Measurements from ENCODE around the gene BANP. TPM values are rescaled to one million over a fixed set of nuclear protein-coding genes. Genes with fewer than 3 reads are reported as not detected.
A peak's percentile ranks its signal among the peaks of the same experiment; 100 is the strongest.
"Not testable (repeated sequence)": the region's sequence is repeated elsewhere in the genome, so short reads cannot be mapped to it uniquely, and the experiment has no call there.

BANP gene
- total RNA-seq, 2 donors from 2014 or later = 13.9 to 16.7 TPM

DNA sequence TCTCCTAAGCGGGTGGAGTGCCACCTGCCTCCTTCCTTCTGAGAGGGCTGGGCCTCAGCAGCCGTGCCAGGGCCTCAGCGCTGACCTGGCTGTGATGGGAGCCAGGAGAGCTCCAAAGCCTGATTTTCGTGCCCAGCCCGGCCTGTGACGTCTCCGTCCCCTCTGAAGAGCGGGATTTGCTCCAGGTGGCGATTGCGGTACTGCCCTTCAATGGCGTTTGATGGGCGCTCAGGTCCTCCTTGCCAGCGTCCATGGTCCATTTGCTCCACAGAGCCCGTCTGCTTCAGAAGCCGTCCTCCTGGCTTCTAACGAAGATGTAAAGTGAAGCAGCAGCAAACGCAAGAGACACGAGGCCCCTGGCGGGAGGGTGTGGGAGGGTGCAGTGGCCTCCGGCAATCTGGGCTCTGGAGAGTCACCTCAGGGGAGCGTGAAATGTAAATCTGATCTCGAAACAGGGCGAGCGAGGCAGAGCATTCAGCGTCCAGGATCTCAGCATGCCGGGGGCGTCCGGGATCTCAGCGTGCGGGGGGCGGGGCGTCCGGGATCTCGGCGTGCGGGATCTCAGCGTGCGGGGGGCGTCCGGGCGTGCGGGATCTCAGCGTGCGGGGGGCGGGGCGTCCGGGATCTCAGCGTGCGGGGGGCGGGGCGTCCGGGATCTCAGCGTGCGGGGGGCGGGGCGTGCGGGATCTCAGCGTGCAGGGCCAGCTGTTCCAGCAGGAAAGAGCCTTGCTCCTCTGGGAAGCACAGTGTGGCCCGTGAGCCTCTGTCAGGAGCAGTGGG lies 68.0 kb downstream of the BANP start:
- ATAC-seq; intact Hi-C loops (cut with DNase I); DNase-seq: not testable (repeated sequence)

DNA sequence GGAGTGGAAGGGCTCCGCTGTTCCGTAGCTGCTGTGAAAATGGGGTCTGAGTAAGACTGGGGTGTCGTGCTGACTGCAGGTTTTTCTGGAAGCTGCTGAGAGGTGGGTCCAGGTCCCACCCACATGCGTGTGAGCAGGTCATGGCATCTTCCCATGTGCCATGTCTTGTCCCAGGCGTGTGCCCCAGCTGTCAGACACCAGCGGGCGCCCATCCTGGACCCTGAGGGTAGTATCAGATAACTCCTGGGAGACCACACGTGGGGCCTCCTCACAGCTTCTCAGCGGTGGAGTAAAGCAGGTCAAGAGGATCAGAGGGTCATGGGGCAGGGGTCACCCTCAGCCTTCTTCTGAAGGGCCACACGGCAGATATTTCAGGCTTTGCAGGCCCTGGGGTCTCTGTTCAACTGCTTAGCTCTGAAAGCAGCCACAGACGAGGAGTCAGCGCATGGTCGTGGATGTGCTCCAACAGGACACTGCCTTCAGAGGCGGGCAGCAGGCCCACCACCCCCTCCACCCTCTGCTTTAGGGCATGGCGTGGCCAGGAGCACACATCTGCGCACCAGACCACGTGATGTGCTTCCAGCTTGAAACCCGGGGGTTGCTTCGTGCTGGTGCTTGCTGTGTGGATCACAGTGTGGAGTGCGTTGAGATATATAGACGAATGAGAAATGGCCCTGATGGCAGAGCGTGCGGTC lies 68.7 kb downstream of the BANP start:
- no peak for ATAC-seq
- intact Hi-C loops (cut with DNase I) = no loop called here
- no peak for DNase-seq

DNA sequence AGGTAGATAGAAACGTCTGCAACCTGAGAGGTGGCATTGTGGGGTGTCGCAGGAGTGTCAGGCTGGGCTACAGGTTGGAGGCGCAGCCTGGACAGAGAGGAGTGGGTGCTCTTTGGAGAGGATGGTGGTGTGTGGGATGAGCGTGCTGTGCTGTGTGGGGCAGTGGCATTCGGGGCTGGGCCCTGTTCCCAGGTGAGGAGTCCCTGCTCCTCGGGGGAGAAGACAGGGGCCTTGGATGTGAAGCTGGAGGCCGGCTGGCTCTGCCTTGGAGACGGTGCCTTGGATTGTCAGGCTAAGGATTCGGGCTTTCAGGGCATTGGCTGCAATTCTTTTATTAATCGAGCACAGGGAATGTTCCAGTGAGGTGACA lies 69.3 kb downstream of the BANP start:
- no peak for DNase-seq
- intact Hi-C loops (cut with DNase I) = no loop called here
- ATAC-seq = no peak

DNA sequence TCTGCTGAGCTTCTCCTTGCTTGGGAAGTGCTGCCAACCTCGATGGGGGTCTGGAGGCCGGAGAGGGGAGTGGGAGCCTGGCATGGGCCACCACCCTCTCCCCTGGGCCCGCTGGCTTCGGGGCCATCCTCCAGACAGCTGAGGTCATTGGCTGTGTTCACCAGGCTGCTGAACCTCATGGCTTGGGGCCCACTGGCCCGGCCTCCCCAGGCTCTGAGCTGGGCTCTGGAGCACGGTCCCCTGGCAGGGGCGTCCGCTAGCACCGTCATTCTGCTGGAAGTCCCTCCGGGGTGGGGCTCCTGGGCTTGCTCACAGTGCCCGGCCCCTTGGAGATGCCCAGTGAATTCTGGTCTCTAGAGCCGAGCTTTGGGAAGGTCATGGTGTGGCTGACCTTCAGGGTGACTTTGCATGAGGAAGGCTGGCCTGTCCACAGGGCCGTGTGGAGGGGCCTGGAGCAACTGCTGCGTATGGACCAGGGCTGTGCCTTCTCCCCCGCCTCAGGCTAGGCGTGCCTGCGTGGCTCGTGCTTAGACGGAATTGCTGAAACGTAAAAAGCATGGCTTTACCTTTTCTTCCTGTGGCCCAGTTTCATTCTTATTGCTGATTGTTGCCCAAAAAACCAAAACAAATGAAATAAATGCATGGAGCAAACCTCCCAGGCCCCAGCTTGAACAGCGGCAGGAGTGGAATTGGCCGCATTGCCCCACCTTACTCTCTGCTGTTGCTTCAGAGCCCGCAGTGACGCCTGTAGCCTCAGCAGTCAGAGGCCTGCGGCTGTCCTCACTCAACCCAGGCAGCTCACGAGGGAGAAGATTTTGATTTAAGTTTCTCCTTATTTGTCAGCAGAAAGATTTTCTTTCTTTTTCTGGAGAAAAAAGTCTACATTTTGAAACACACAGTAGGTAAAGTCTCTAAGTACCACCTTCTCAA lies 70.1 kb downstream of the BANP start:
- ATAC-seq (peak in 1 of 2 donors; percentile 53), DNase-seq (peak; percentile 57)
- intact Hi-C loops (cut with DNase I) = not testable (repeated sequence)

DNA sequence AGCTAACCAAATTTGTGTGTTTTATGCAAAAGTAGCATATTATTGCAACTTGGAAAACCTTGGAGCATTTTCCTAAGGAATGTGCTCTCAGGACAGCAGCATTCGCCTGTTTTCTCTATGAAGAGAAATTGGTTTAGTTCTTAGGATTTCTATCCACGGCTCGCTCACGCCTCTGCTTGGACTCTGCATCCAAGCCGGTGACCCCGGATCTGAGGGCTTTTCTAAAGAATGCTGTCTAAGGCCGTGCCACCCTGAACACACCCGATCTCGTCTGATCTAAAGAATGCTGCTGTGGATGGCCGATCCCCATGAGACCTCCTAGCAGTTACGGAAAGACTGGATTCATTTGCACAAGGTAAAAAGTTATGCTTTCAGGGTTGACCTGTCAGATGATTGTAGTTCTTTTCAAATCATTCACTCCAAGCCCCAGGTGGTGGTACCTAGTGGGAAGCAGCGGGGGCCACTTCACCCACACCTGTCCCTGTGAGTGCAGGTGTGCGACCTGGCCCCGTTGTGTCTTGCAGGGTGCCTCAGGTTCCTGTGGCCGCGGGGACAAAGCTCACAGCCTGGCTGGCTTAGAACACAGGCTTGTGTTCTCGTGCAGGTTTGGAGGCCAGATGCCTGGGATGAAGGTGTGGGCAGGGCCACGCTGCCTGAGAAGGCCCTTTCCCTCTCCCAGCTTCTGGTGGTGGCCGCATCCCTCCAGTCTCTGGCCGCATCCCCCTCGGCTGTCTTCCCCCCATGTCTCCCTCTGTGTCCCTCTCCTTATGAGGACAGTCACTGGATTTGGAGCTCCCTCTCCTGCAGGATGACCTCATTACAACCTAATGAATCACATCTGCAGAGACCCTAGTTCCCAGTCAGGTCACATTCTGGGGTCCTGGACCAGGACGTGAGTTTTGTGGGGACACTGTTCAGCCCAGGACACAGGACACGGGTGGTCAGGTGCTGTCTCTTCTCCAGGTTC lies 71.1 kb downstream of the BANP start:
- intact Hi-C loops (cut with DNase I) = no loop called here
- DNase-seq = no peak
- no peak for ATAC-seq

DNA sequence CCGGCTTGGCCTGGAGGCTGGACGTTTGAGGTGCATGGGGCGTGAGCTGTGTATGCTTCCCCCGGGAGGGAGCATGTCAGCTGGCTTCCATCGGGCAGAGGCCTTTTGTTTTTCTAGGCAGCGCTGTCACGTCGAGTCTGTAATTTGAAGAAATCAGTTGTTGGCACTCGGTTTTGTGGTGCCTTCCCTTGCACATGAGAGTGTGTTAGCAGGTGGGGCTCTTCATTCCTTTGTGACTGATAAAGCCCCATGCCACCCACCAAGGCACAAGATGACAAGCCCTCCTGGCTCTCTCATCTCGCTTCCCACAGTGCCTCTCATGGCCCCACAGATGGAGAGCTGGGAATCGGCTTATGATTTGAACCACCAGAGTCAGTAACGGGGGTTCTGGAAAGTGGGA lies 72.1 kb downstream of the BANP start:
- intact Hi-C loops (cut with DNase I) = no loop called here
- DNase-seq (no peak), ATAC-seq (no peak)

DNA sequence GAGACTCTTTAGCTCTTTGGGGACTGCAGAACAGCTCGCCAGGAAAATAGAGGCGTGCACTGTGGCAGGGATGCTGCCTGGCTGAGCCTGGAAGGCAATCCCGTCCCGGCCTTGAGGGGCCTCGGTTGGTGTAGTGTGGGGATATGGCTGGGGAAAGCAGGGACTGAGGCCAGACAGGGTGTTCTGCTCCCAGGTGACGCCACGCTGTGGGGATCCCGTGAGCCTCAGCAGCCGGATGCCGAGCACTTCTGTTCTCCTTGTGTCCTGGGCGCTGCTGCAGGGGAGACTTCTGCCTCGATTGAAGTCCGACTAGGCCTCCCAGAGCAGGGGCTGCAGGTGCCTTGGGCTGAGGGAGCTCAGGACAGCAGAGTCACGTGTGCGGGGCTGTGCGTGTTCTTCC lies 72.6 kb downstream of the BANP start:
- no peak for DNase-seq
- ATAC-seq = no peak
- intact Hi-C loops (cut with DNase I) = no loop called here

DNA sequence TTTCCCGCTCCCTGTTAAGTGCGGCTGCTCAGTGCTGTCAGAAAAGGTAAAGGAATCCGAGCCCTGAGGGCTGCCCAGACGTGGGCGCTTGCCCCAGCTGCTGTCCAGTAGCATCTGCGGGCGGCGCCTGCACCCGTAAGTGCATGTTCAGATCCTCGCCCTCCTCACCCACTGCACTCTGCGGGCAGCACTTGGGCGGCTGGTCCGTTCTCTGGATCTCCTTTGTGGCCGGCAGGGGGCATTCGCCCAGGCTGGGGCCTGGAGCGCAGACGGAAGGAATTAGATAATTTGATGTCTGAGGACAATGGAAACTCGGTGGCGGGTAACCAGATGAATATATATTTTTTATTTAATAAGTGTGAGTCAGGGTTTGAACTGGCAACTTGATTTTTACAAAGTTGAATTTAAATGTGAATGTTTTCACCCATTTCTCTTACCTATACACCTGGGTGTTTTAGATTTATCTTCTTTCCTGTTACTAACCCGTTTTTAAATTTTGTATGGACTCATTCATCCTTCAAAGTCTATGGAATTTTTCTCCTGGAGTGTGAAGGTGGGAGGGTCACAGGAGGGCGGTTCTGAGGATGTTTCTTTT lies 73.4 kb downstream of the BANP start:
- intact Hi-C loops (cut with DNase I) = not testable (repeated sequence)
- peak; percentile 54 for DNase-seq

DNA sequence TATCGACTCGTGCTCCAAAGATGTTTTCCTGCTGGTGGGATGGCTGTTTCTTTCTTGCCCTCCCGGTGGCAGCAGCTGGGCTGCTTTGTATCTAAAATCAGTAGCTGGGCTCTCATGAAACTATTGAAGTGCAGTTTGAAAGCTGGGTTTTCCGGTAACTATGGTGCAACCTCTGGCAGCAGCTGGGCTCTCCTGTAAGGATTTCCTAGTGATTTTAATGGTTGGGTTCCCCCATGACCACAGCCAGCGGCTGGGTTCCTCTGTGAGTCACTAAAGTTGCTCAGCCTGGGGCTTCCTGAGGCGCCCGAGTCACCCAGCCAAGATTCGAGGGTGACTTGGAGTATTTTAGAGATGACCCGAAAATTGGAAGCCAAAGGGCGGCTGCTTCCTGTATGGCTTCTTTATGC lies 73.9 kb downstream of the BANP start:
- ATAC-seq (peak; percentile 43 to 65), DNase-seq (peak; percentile 76)
- intact Hi-C loops (cut with DNase I) = not testable (repeated sequence)

More for the DNA sequence above, 73.4 kb downstream of the BANP start:
- ATAC-seq = peak in 1 of 2 donors; percentile 52

DNA sequence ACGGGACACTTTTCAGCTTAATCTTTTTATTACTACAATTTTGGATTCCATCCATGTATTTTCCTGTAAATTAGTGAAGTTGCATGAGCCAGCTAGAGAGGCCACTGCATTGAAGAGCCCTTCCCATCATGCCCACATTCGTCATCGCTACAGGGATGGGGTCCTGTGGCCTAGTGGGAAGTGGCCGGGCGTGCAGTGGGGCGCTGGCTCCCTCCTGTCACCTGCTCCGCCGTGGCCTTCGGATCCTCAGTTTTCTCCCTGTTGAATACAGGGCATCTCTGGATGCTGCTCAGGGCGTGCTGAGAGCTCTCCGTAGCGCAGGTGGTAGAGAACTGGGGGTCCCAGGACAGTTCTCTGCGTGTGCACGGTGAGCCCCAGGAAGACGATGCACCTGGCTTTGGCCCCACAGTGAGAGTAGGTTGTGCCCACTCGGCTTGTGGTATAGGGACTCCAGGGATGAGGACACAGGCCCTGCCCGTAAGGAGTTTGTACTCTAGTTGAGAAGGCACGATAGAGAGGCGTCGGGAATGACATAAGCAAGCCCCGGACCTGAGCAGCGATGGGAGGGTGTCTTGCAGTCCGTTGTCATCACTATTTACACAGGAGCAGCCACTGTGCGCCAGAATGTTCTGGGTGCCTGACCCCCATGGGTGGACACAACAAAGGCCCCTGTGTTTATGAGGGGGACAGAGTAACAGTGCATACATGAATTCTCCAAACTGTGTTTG lies 74.8 kb downstream of the BANP start:
- intact Hi-C loops (cut with DNase I); DNase-seq; ATAC-seq: not testable (repeated sequence)

DNA sequence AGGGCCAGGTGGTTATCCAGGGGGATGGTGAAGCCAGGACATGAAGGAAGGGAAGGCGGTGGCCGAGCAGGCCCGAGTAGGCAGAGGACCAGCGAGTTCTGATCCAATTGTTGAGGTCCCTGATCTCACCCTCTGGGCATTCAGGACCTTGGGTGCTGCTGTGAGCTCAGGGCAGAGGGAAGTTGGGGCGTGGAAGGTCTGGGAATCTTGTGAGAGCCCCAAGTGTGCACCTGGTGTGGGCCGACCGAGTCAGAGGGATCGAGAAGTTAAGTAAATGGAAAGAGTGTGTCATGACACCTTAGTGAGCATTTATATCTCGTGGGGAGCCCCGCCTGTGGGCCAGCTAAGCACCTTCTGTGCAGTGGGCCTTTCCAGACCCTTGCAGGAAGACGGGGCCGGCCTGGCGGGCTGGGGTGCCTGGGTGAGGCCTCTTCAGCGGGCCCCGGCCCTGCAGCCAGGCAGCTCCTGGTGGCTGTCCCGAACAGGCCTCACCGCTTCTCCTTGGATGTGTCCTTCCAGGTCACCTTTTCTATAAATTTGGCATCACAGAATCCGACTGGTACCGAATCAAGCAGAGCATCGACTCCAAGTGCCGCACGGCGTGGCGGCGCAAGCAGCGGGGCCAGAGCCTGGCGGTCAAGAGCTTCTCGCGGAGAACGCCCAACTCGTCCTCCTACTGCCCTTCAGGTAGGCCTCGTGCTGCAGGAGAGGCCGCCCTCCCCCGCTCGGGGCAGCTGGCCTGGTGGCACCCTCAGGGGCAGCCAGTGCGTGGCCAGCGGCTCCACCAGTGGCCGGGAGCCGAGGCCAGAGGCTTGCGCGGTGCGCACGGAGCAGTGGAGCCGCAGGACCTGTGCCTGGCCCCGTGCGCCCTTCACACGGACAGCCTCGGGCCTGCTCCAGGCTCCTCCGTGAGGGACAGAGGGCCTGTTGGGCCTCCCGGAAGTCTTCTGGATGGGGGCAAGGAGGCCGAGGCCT lies 76.0 kb downstream of the BANP start:
- DNase-seq (no peak), ATAC-seq (no peak)
- intact Hi-C loops (cut with DNase I) = no loop called here

DNA sequence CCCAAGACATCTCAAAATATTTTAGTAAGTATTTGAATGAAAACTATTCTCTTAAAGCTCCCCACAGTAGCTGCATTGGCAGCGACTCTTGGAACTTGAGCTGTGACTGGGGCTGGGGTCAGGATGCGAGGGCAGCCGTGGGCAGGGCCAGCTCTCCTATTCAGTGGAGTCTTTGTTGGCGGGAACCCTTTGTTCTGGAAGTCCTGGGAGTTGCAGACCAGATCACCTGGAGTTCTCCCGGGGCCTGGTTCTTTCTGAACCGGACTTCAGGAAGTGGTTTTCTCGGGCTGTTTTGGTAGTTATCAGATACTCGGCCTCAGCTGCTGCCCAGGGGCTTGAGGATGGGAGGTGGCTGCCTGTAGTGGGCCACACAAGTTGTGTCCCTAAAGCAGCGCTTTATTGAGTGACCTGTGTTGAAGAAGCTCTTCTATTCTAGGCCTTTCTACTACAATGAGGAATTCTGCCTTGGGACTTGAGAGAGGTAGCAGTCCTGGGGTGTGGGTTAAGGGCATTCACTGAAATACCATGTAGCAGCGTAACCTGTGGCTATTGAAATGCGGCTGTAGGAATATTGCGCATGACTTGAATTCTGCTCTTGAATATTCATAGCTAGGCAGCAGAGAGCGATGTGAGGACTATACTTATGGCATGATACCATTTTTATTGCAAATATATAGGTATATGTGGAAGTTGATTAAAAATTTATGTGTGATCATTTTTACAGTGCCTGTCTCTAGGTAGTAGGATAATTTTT lies 77.1 kb downstream of the BANP start:
- DNase-seq = not testable (repeated sequence)

DNA sequence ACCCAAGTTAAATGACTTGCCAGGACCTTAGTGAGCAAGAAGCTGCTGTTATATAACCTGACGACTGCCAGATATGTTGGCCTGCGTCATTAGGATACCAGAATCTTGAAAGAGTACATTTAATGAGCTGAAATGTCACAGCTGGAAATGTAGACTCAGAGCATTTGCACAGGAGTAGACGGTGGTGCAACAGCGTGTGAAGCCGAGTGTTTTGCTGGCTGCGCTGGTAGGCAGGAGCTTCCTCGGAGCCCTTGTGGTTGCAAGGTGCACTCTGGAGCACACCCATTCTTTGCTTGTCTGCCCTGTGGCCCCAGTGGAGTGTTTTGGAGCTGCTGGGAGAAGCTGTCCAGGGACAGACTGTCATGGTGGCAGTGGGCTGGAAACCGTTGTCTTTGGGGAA lies 79.3 kb downstream of the BANP start:
- DNase-seq (no peak), ATAC-seq (peak in 1 of 2 donors; percentile 44)
- intact Hi-C loops (cut with DNase I) = no loop called here

More for the DNA sequence above, 77.1 kb downstream of the BANP start:
- intact Hi-C loops (cut with DNase I); ATAC-seq: not testable (repeated sequence)

DNA sequence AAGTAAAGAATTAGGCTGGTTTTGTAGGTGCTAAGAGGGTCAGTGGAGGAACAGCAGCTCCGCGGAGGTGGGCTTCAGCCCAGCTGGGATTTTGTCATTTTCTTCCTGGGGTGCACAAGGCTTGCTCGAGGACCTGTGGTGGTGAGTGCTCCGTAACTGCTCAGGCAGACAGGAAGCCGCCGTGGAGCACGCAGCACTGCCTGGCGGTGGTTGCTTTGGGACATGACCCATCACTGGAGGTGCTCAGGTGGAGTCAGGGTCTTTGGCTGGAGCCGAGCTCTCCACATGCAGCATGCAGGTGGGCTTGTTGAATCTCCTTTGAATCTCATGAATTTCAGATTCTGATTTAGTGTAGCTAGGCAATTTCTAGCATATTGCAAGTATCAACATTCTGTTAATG lies 79.7 kb downstream of the BANP start:
- DNase-seq; intact Hi-C loops (cut with DNase I); ATAC-seq: not testable (repeated sequence)

DNA sequence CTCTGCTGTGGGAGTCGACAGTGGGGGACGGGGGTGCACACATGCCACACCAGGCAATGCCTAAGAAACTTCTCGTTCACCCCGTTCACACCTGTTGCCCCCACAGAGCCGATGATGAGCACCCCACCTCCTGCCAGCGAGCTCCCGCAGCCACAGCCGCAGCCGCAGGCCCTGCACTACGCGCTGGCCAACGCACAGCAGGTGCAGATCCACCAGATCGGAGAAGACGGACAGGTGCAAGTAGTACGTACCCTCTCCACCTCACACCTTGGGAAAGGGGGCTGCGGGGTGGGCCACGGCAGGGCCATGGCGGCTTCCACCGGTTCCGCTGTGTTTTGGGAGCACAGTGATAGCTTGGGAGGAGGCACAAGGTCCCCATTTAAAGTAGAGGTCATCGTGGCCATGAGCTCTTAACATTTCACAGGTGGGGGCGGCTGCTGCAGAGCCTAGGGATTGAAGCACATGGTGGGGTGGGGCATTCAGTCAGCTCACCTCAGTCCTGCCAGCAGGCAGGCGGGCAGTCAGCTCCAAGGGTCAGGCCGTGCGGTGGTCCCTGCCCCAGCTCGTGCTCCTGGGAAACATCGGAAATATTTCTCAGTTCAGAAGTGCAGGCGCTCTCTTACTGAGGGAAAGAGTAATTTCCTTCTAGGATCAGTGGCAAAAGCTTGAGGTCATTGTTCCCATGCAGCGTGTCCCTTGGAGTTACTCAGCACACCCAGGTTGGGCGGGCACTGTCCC lies 81.9 kb downstream of the BANP start:
- ATAC-seq; intact Hi-C loops (cut with DNase I); DNase-seq: not testable (repeated sequence)

Measured in left cardiac atrium (tissue), 4 donors.